Epithelial cell of proximal tubule (primary cell): Measurements from ENCODE around the gene CDON. TPM values are rescaled to one million over a fixed set of nuclear protein-coding genes. Genes with fewer than 3 reads are reported as not detected.

Source experiments
- DNase-seq: peaks from one replicate; pipeline ENCODE4 v3.0.0-alpha.2; 2011; ENCODE audit warnings: low read depth
- H3K4me3 ChIP-seq: 2 replicates; pipeline ENCODE4 v1.5.1; 2011; ENCODE audit warnings: low read depth, mild to moderate bottlenecking, low read length
- total RNA-seq: library from RNA; depleted of rRNA; stranded (reverse); fragments of >200 nt; gene quantifications from 2 replicates; pipeline ENCODE4 v1.2.3, GENCODE V29; 2015
- TF ChIP-seq, protein P1 (sequence below): conservative IDR thresholded peaks from 2 replicates; pipeline ENCODE4 v1.5.1; 2012; ENCODE audit warnings: low read depth, mild to moderate bottlenecking, low read length

Gene CDON
- total RNA-seq, 1 donor from 2014 or later: 4.9 TPM

DNA sequence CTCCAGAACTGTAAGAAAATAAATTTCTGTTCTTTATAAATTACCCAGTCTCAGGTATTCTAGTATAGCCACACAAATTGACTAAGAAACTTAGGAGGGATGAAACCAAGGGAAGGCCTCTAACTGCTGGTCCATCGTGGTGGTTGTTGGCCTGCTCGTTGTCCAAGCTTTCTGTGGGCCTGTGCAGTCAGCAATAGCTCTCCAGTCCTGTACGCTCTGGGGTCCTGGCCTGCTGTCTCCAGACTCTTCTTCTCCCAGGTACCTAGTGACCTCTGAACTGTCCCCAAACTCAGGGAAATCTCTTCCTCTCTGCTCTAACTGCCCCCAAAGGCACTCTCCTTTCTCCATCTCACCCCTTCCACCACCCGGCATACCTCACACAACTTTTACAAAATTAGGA is 122.5 kb downstream of the CDON start:
- DNase-seq: no peak
- TF ChIP-seq, protein P1, sequence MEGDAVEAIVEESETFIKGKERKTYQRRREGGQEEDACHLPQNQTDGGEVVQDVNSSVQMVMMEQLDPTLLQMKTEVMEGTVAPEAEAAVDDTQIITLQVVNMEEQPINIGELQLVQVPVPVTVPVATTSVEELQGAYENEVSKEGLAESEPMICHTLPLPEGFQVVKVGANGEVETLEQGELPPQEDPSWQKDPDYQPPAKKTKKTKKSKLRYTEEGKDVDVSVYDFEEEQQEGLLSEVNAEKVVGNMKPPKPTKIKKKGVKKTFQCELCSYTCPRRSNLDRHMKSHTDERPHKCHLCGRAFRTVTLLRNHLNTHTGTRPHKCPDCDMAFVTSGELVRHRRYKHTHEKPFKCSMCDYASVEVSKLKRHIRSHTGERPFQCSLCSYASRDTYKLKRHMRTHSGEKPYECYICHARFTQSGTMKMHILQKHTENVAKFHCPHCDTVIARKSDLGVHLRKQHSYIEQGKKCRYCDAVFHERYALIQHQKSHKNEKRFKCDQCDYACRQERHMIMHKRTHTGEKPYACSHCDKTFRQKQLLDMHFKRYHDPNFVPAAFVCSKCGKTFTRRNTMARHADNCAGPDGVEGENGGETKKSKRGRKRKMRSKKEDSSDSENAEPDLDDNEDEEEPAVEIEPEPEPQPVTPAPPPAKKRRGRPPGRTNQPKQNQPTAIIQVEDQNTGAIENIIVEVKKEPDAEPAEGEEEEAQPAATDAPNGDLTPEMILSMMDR: no peak
- no peak overlapping the region for H3K4me3 ChIP-seq

DNA sequence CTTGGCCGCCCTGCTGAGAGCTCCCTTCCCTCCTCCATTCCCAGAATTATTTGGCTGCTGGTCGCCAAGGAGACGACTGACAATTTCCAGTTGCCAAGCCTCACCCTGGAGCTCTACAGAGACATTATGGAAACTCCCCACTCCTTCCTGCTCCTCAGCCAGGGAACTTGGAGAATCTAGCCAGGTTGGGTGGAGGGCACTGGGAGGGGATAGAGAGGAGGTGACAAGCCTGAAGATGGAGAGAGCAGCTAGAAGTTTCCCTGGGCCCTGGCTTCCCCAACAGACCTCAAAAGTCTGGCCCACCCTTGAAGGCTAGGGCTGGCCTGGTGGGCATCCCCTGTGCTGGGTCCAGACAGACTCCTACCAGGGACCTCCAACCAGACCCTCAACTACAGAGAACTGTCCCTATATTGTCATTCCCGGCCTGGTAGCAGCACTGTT is 123.6 kb downstream of the CDON start:
- TF ChIP-seq, protein P1: no peak
- no peak for DNase-seq
- H3K4me3 ChIP-seq: no peak overlapping the region

DNA sequence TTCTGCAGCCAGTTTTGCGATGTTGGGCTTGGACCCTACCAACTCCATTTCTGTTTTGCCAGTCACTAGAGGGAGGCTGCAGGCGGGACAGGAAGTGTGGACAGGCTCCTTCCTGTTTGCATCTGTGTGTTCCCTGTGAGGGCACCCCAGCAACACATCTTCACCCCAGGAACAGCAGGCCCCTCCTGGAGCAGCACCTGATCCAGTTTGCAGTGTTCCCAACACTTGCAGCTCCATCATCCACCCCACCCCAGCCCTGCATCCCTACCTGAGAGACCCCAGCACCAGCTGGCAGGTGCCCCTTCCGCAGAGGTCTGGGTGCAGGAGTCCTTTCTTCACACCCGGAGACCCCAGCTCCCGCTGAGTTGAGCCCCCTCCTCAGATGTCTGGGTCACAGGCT is 124.2 kb downstream of the CDON start:
- no peak for DNase-seq
- TF ChIP-seq, protein P1: no peak
- H3K4me3 ChIP-seq: no peak overlapping the region

DNA sequence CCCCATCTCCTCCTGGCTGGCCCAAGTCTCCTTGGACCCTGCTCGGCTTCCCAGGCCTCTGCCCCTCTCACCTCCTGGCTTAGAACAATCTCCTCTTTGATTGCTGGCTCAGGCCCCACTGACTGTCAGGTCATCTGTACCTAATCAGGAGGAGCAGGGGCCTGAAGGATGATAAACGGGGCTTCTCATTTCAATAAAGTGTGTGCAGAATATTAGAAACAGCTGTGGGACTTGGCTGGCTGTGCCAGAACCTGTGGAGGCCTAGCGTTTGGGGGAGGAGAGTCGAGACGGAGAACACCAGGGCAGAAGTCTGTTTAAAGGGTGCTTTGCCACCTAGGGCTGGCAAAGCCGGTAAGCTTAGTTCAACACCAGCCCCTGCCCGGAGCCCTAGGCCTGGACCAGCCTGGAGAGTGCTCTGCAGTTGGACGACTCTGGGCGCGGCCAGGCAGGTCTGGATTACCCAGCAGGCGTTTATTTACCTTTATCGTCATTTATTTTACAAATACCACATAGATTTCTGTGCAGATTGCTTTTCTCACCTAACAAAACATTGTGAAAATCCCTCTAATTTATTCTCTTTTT is 127.0 kb downstream of the CDON start:
- DNase-seq: no peak
- TF ChIP-seq, protein P1: no peak

GRCh38 chr11:125935056-125935455 is 127.6 kb downstream of the CDON start:
- no peak overlapping the region for H3K4me3 ChIP-seq
- no peak for DNase-seq
- TF ChIP-seq, protein P1: no peak

More for the DNA sequence above, 127.0 kb downstream of the CDON start:
- H3K4me3 ChIP-seq: no peak overlapping the region

- TF ChIP-seq, protein P1: no peak
- no peak for DNase-seq
- H3K4me3 ChIP-seq: no peak overlapping the region
Observed at GRCh38 chr11:125934473-125934872, 128.2 kb downstream of the CDON start.
